CD4-positive, alpha-beta memory T cell (primary cell): ENCODE results near the gene GNG7. TPM values are rescaled to one million over a fixed set of nuclear protein-coding genes. Genes with fewer than 3 reads are reported as not detected.
A peak's percentile ranks its signal among the peaks of the same experiment; 100 is the strongest.
"Not testable (repeated sequence)": the region's sequence is repeated elsewhere in the genome, so short reads cannot be mapped to it uniquely, and the experiment has no call there.

Experiments used
- CTCF ChIA-PET: fragments of 350-600 bp; sonication (Branson Sonifier 250); formaldehyde crosslinking; loops from one replicate; lab custom pipeline; 2021; ENCODE audit warnings: inconsistent platforms; ENCODE audit not compliant: partially characterized antibody; lab: Charles Lee
- POLR2A ChIA-PET: fragments of 350-600 bp; sonication (Branson Sonifier 250); formaldehyde crosslinking; loops from one replicate; lab custom pipeline; 2021; ENCODE audit not compliant: partially characterized antibody; lab: Charles Lee
- DNase-seq, 5 donors: peaks; one replicate each; pipeline versions ENCODE4 v3.0.0 to v3.0.0-alpha.2; 2020 to 2022; ENCODE audit warnings: mixed read lengths in 1 of 5
- H3K27ac ChIP-seq: one replicate; pipeline ENCODE4 v1.7.0; 2013; ENCODE audit warnings: low read depth, low read length
- H3K27me3 ChIP-seq: 2 replicates; pipeline ENCODE4 v1.7.0; 2013; ENCODE audit warnings: mild to moderate bottlenecking, low read length, moderate library complexity; ENCODE audit not compliant: insufficient read depth
- H3K36me3 ChIP-seq: 2 replicates; pipeline ENCODE4 v1.7.0; 2013; ENCODE audit warnings: mild to moderate bottlenecking, low read length, moderate library complexity; ENCODE audit not compliant: insufficient read depth
- H3K4me1 ChIP-seq: 2 replicates; pipeline ENCODE4 v1.7.0; 2013; ENCODE audit warnings: mild to moderate bottlenecking, low read length, moderate library complexity; ENCODE audit not compliant: insufficient read depth
- H3K4me3 ChIP-seq, 2 donors: one replicate each; pipeline ENCODE4 v1.7.0; 2013; ENCODE audit warnings: low read length in 2 of 2, mild to moderate bottlenecking in 1 of 2
- H3K9me3 ChIP-seq, 2 donors: one replicate each; pipeline ENCODE4 v1.7.0; 2013; ENCODE audit warnings: low read length in 2 of 2, control low read depth in 1 of 2; ENCODE audit not compliant: control insufficient read depth in 1 of 2
- H3K27ac Mint-ChIP-seq, 7 donors: one replicate each; pipeline ENCODE4 v1.8.0; 2020 to 2021; ENCODE audit warnings: mixed read lengths in 7 of 7, mild to moderate bottlenecking in 6 of 7, inconsistent platforms in 3 of 7, moderate library complexity in 3 of 7
- H3K27me3 Mint-ChIP-seq, 2 donors: one replicate each; pipeline ENCODE4 v1.8.0; 2020 to 2021; ENCODE audit warnings: mixed read lengths in 2 of 2
- H3K36me3 Mint-ChIP-seq, 2 donors: one replicate each; pipeline ENCODE4 v1.8.0; 2020 to 2021; ENCODE audit warnings: mixed read lengths in 2 of 2, inconsistent platforms in 1 of 2, mild to moderate bottlenecking in 1 of 2
- H3K4me1 Mint-ChIP-seq, 4 donors: one replicate each; pipeline ENCODE4 v1.8.0; 2020 to 2021; ENCODE audit warnings: mixed read lengths in 4 of 4, mild to moderate bottlenecking in 1 of 4
- H3K4me3 Mint-ChIP-seq, 8 donors: one replicate each; pipeline ENCODE4 v1.8.0; 2020 to 2021; ENCODE audit warnings: mixed read lengths in 8 of 8, mild to moderate bottlenecking in 7 of 8, moderate library complexity in 6 of 8, inconsistent platforms in 3 of 8
- H3K9me3 Mint-ChIP-seq, 8 donors: one replicate each; pipeline ENCODE4 v1.8.0; 2020 to 2021; ENCODE audit warnings: mixed read lengths in 8 of 8, mild to moderate bottlenecking in 5 of 8, inconsistent platforms in 3 of 8, moderate library complexity in 1 of 8
- intact Hi-C: fragments of 100-400 bp; cut with micrococcal nuclease; formaldehyde crosslinking; loops from one replicate; pipeline ENCODE4 v1.15.1; 2023
- polyA plus RNA-seq, 2 donors: library from polyadenylated mRNA; unstranded; fragments of 300-500 nt; fragmentation: Illumina TruSeq; gene quantifications; one replicate each; pipeline ENCODE4 v1.2.3, GENCODE V29; 2021
- total RNA-seq, 2 experiments: library from RNA; stranded (reverse); gene quantifications; one replicate each; pipeline ENCODE4 v1.2.3, GENCODE V29; 2021

Gene GNG7
- total and polyA plus RNA-seq, 4 experiments from 2014 or later, result 1.9 to 4.2 (median 3.2) TPM

DNA sequence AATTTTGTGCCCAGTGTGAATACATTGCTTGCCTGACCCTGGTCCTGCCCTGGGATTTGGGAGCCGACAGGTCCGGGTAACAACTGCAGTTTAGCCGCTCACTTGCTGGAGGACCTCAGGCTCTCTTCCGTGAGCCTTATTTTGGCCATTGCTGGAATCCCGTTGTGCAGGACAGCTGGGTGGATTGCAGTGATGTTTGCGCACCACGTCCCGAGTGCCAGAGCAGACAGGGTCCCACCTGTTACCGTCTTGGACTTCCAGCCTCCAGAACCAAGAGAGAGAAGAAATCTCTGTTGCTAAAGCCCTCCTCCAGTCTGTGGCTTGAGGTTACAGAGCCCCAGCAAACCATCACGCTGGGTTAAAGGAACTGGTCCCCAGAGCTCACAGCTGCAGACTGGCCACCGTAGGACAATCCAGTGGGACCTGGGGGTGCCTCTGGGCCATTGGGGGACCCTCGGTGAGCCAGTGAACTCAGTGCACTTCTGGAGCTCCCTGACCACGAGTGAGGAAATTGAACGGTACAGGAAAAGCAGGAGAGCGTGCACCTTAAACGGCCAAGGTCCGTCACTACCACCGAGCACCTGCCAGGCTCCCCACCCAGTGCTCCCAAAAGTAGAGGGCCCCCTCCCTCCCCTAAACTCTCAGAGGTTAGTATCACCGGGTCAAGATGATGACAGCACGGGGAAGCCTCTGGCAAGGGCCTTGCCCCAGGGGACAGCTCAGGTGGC lies 92.9 kb downstream of the GNG7 start:
- peaks cover 0 to 3% of the 10 kb centered on the region in 2 donors for H3K36me3 Mint-ChIP-seq
- no peak overlapping the region for H3K27ac ChIP-seq

DNA sequence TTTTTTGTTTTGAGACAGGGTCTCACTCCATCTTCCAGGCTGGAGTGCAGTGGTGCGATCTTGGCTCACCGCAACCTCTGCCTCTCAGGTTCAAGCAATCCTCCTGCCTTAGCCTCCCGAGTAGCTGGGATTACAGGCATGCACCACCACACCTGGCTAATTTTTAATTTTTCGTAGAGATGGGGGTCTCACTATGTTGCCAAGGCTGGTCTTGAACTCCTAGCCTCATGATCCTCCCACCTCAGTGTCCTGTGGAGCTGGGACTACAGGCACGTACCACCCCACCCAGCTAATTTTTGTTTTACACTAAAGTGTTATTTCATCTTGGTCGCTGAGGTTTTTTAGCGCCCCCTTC lies 93.5 kb downstream of the GNG7 start:
- H3K9me3 Mint-ChIP-seq, H3K36me3 Mint-ChIP-seq, H3K27me3 ChIP-seq, H3K27me3 Mint-ChIP-seq, H3K4me3 ChIP-seq, H3K36me3 ChIP-seq, intact Hi-C loops, DNase-seq, H3K27ac ChIP-seq, H3K9me3 ChIP-seq: not testable (repeated sequence)
- ChIA-PET CTCF (interaction anchor here (0.8 to 6.4 kb wide), 5 partner anchors 8 to 131 kb away, joined by 4 to 123 read pairs (median 26); partner anchors contain the start of gene GADD45B), POLR2A (interaction anchor here (1.0 to 9.5 kb wide), 4 partner anchors 10 to 132 kb away, joined by 3 to 258 read pairs (median 10); partner anchors contain the start of gene GADD45B)
- H3K4me1 Mint-ChIP-seq, result peaks cover 16 to 40% (median 25%) of the 10 kb centered on the region in 4 donors
- peak overlapping the region; percentile 53 to 87 (median 68) for H3K27ac Mint-ChIP-seq
- peak overlapping the region in 4 of 8 donors; percentile 54 to 79 (median 69) for H3K4me3 Mint-ChIP-seq
- peaks cover 27% of the 10 kb centered on the region for H3K4me1 ChIP-seq

More for the DNA sequence above, 92.9 kb downstream of the GNG7 start:
- Histone ChIP-seq H3K36me3 (no peaks in the 10 kb centered on the region), H3K27me3 (no peaks in the 10 kb centered on the region), H3K4me1 (peaks cover 32% of the 10 kb centered on the region), H3K9me3 (no peaks in the 10 kb centered on the region), H3K4me3 (no peak overlapping the region)
- no peak for DNase-seq
- peaks cover 2 to 7% of the 10 kb centered on the region in 2 donors for H3K27me3 Mint-ChIP-seq
- peaks cover 18 to 45% (median 29%) of the 10 kb centered on the region in 4 donors for H3K4me1 Mint-ChIP-seq
- POLR2A ChIA-PET, result interaction anchor here (1.0 to 9.5 kb wide), 5 partner anchors 9 to 154 kb away, joined by 3 to 258 read pairs (median 4); partner anchors contain the start of gene GADD45B
- peak overlapping the region in 1 of 7 donors; percentile 87 for H3K27ac Mint-ChIP-seq
- peak overlapping the region in 2 of 8 donors; percentile 59 to 68 for H3K4me3 Mint-ChIP-seq
- intact Hi-C loops, result loop anchor here (2.0 to 5.0 kb wide), 2 partner anchors 32 to 57 kb away; no protein-coding TSS in a partner anchor
- no peaks in the 10 kb centered on the region for H3K9me3 Mint-ChIP-seq
- CTCF ChIA-PET, result interaction anchor here (0.7 to 6.4 kb wide), 9 partner anchors 9 to 182 kb away, joined by 3 to 123 read pairs (median 5); partner anchors contain the start of genes GADD45B and TIMM13

DNA sequence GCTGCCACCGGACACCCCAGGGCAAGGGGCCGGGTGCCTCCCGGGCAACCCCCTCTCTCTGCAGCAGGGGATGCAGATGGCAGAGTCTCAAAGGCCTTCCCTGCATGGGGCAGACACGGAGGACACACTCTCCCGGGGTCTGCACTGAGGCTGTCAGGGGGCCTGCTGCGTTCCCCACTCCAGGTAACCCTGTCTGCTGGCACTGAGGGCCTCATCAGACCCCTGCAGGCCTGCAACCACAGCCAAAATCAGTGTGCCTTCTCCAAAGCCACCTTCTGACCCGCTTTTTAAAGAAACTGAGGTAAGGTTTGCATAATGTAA lies 93.9 kb downstream of the GNG7 start:
- intact Hi-C loops, result loop anchor here (1.0 kb wide), 1 partner anchor 9 kb away; no protein-coding TSS in a partner anchor

DNA sequence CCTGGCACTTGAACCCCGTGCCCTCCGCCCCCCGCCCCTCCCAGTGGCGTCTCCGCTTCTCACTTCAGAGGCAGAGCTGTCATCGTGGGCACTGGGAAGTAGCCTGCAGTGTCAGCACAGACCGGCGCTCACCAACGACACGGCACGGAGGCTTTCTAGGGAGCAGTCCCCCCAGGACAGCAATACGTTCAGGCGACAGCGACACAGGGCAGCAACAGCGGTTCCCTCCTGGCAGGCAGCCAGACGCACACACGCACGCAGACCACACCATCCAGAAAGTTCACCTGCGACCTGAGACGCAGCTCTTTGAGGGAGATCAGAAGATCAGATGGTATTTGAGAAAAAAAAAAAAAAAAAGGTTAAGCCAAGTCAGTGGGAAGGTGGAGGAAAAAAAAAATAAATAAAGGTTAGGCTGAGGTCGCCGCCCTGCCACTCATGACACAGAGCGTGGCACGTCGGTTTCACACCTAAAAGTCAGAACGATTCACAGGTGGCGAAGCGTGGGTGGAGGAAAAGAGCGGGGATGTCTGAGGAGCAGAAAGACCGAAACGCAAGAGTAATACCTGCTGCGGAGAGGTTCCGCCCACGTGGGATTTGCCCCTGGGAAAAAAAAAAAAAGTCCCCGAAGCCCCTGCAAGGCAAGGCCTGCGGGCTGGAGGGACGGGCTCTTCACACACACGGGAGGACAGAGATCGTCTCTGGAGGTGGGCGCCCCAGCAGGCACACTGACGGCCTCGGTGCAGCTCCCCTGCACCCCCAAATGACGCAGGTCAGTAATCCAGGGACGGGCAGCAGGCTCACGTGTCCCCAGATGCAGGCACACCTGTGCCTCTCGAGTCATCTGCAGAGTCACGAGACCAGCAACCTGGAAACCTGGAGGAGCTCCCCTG lies 94.5 kb downstream of the GNG7 start:
- peak overlapping the region; percentile 23 to 43 for H3K4me3 ChIP-seq
- H3K9me3 ChIP-seq, result no peaks in the 10 kb centered on the region
- no peak overlapping the region for H3K27ac ChIP-seq
- POLR2A ChIA-PET, result interaction anchor here (0.7 to 9.5 kb wide), 7 partner anchors 8 to 180 kb away, joined by 3 to 258 read pairs (median 3); partner anchors contain the start of genes GADD45B and LMNB2
- Mint-ChIP-seq H3K4me3 (peak overlapping the region; percentile 64 to 89 (median 80)), H3K27ac (peak overlapping the region; percentile 81 to 92 (median 89)), H3K27me3 (peaks cover 2 to 7% of the 10 kb centered on the region in 2 donors), H3K36me3 (peaks cover 0 to 3% of the 10 kb centered on the region in 2 donors), H3K9me3 (no peaks in the 10 kb centered on the region), H3K4me1 (peaks cover 13 to 33% (median 18%) of the 10 kb centered on the region in 4 donors)
- no peaks in the 10 kb centered on the region for H3K27me3 ChIP-seq
- peaks cover 21% of the 10 kb centered on the region for H3K4me1 ChIP-seq
- peak; percentile 70 to 91 (median 75) for DNase-seq
- intact Hi-C loops, result loop anchor here (1.0 kb wide), 1 partner anchor 9 kb away; no protein-coding TSS in a partner anchor
- no peaks in the 10 kb centered on the region for H3K36me3 ChIP-seq
- CTCF ChIA-PET, result interaction anchor here (0.6 to 6.4 kb wide), 7 partner anchors 7 to 138 kb away, joined by 3 to 77 read pairs (median 5); no protein-coding TSS in a partner anchor

More for the DNA sequence above, 93.9 kb downstream of the GNG7 start:
- ChIA-PET POLR2A (interaction anchor here (1.0 to 9.5 kb wide), 4 partner anchors 9 to 132 kb away, joined by 3 to 258 read pairs (median 4); partner anchors contain the start of gene GADD45B), CTCF (interaction anchor here (0.6 to 6.4 kb wide), 6 partner anchors 8 to 138 kb away, joined by 4 to 123 read pairs (median 16); partner anchors contain the start of gene GADD45B)
- peaks cover 15 to 35% (median 21%) of the 10 kb centered on the region in 4 donors for H3K4me1 Mint-ChIP-seq
- Histone ChIP-seq H3K9me3 (no peaks in the 10 kb centered on the region), H3K4me3 (peak overlapping the region in 1 of 2 donors; percentile 43), H3K4me1 (peaks cover 22% of the 10 kb centered on the region), H3K27me3 (no peaks in the 10 kb centered on the region), H3K27ac (no peak overlapping the region), H3K36me3 (no peaks in the 10 kb centered on the region)
- no peak for DNase-seq
- H3K36me3 Mint-ChIP-seq, result peaks cover 0 to 3% of the 10 kb centered on the region in 2 donors
- no peaks in the 10 kb centered on the region for H3K9me3 Mint-ChIP-seq
- peaks cover 2 to 7% of the 10 kb centered on the region in 2 donors for H3K27me3 Mint-ChIP-seq
- H3K27ac Mint-ChIP-seq, result peak overlapping the region in 6 of 7 donors; percentile 53 to 89 (median 70)
- peak overlapping the region in 3 of 8 donors; percentile 67 to 79 (median 71) for H3K4me3 Mint-ChIP-seq

DNA sequence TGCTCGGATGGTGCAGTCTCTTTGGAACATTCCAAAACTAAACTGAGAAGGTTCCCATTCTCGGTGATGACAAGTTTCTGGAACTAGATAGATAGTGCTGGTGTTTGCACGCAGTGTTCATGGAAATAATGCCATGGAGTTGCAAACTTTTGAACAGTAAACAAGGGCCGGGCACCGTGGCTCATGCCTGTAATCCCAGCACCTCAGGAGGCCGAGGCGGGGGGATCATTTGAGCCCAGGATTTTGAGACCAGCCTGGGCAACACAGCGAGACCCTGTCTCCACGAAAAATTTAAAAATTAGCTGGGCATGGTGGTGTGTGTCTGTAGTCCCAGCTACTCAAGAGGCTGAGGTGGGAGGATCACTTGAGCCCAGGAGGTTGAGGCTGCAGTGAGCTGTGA lies 95.7 kb downstream of the GNG7 start:
- H3K4me3 ChIP-seq, H3K9me3 Mint-ChIP-seq, H3K36me3 Mint-ChIP-seq, DNase-seq, H3K27ac Mint-ChIP-seq, H3K27me3 ChIP-seq, H3K9me3 ChIP-seq, intact Hi-C loops, H3K36me3 ChIP-seq, H3K27ac ChIP-seq, H3K27me3 Mint-ChIP-seq: not testable (repeated sequence)
- peak overlapping the region in 1 of 8 donors; percentile 13 for H3K4me3 Mint-ChIP-seq
- H3K4me1 ChIP-seq, result peaks cover 21% of the 10 kb centered on the region
- peaks cover 13 to 33% (median 17%) of the 10 kb centered on the region in 4 donors for H3K4me1 Mint-ChIP-seq
- ChIA-PET POLR2A (interaction anchor here (0.8 to 9.5 kb wide), 4 partner anchors 25 to 179 kb away, joined by 3 to 258 read pairs (median 3); partner anchors contain the start of genes GADD45B and LMNB2), CTCF (interaction anchor here (1.5 kb wide), 1 partner anchor 30 kb away, joined by 3 read pairs; no protein-coding TSS in a partner anchor)

DNA sequence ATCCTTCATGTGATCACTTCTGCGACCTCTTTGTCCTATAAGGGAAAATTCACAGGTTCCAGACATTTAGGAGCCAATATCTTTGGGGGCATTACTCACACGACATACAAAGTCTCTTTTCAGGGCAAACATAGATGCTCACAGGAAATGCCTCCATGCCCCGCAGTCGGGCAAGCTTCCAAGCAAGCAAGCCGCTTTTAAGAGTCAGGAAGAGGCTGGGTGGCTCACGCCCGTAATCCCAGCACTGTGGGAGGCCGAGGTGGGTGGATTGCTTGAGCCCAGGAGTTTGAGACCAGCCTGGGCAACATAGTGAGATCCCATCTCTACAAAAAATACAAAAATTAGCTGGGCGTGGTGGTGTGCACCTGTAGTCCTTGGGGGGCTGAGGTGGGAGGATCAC lies 96.6 kb downstream of the GNG7 start:
- CTCF ChIA-PET, H3K4me3 Mint-ChIP-seq, DNase-seq, H3K9me3 ChIP-seq, H3K36me3 ChIP-seq, H3K4me3 ChIP-seq, H3K27me3 ChIP-seq, H3K27me3 Mint-ChIP-seq, H3K36me3 Mint-ChIP-seq, H3K27ac ChIP-seq, H3K9me3 Mint-ChIP-seq, intact Hi-C loops: not testable (repeated sequence)
- H3K4me1 ChIP-seq, result peaks cover 14% of the 10 kb centered on the region
- H3K27ac Mint-ChIP-seq, result peak overlapping the region in 2 of 7 donors; percentile 4 to 27
- POLR2A ChIA-PET, result interaction anchor here (9.5 kb wide), 1 partner anchor 129 kb away, joined by 258 read pairs; the partner anchor contains the start of gene GADD45B
- H3K4me1 Mint-ChIP-seq, result peaks cover 10 to 32% (median 15%) of the 10 kb centered on the region in 4 donors
